Stimulated activated CD8-positive, alpha-beta memory T cell treated with anti-CD3 and anti-CD28 coated beads, Interleukin-4, amount 100 ng/mL, for 48 hours (primary cell): ENCODE results near the gene AFP.

ENCODE experiments used
- DNase-seq: peaks from one replicate; pipeline ENCODE4 v3.0.0-alpha.2; 2020

Gene AFP

GRCh38 chr4:73470728-73471127 lies 34.7 kb downstream of the AFP start:
- DNase-seq, result no peak

DNA sequence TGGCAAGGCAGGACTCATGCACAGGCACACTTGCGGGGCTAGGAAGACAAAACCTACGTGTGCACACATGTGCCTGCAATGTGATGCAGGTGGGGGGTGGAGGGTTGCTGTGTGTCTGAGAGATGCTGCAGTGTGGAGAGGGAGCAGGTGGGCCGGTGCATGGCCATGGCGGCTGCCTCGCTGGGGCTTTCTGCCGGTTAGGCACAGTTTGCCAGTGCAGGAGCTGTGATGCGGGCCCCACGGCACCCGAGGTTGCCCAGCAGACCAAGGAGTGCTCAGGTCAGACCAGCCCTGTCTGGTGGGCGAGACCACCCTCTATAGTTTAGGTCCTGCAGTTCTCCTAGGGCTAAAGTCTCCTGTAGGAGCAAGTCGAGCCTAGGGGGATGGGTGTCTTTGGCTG lies 41.2 kb downstream of the AFP start:
- no peak for DNase-seq

- DNase-seq, result no peak
Observed at GRCh38 chr4:73479323-73479722, 43.3 kb downstream of the AFP start.

DNA sequence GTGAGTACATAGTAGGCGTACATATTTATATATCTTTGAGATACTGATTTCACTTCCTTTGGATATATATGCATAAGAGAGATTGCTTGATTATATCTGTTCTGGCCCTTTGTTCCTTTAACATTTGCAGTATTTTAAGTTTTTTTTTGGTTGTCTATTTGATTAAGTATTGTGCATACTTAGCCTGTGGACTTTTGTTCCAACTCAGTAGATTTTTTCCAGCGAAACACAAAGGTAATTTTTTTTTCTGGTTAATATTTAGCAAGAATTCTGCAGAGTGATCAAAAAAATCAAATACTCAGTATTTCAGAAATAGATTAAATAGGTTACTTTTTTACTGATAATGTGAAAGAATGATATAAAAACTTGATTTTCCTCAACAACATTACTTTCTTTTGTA lies 45.3 kb downstream of the AFP start, which contains the start of gene AFM:
TSS of gene AFM (plus strand) at position 388 of the 400 bp plus-strand sequence. CDS start 31 bp downstream, outside the sequence.
- no peak for DNase-seq

GRCh38 chr4:73485085-73485484 lies 49.1 kb downstream of the AFP start:
- no peak for DNase-seq

GRCh38 chr4:73485596-73485995 lies 49.6 kb downstream of the AFP start:
- DNase-seq, result no peak

- no peak for DNase-seq
Observed at GRCh38 chr4:73486497-73486896, 50.5 kb downstream of the AFP start.

DNA sequence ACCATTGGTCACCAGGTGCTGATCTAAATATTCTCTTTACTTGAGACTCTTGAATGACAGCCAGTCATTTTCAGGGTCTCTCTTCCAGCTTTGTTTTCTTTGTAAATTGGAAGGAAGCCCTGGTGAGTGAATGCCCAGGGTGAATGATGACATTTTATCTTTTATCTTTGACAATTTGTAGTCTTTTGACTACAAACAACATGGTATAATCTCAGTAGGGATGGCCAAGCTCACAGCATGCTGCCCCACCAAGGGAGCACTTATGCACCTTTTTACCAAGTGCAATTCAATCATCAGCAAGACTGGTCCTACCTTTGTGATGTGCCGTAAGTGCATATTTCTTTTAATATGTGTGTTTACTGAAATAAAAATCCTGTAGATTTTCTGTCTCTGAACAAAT lies 51.2 kb downstream of the AFP start:
- DNase-seq, result no peak

DNA sequence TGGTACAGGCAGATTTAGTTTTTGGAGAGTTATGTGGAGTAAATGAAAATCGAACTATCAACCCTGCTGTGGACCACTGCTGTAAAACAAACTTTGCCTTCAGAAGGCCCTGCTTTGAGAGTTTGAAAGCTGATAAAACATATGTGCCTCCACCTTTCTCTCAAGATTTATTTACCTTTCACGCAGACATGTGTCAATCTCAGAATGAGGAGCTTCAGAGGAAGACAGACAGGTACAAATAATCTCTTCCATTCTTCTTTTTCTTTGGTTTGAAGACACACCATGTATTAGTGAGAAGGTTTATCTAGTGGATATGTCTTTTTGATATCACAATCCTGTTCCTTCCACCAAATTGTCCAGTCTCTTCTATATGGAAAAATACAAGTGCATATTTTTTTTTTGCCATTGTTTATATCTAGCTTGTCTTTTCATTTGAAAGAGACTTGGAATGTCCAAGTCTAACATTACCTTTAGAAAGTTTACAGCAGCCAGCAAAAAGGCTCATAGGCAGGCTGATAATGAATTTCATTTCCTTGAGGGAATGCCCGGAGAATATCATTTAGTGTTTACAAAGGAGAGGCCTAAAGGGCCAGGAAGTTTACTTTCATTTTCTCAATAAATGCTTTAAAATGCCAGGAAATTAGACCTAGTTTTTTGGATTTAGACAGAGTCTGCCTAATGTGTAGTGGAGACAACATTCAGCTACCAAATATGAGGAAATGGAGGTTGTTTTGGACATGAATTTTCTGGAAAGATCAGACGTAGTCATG lies 64.2 kb downstream of the AFP start:
- no peak for DNase-seq

GRCh38 chr4:73501664-73502265 lies 65.7 kb downstream of the AFP start:
- DNase-seq, result no peak

DNA sequence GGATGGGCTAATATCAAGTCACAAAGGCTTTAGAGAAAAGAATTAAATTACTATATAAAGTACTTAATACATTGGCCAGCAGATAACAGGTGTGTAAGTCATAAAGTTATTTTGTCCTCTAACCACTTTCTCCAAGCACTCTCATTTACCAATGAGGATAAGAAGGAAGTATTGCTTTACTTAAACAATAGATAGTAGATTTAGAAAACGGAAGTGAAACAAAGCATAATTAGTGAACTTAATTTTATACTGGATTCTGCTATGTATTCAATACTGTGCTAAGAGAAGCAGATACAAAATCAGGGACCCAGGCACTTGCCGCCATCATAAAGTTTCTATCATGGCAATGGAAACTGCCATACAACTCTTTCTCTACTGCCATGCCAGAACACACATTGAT lies 69.5 kb downstream of the AFP start:
- DNase-seq, result no peak
